GM19324 (cell line): ENCODE data around the gene NT5C1A.

ENCODE experiments used
- ATAC-seq: cut with Tn5 transposase; IDR thresholded peaks from one replicate; pipeline ENCODE4 v1.9.1; 2021; ENCODE audit warnings: mild to moderate bottlenecking, moderate library complexity; ENCODE audit not compliant: unreplicated experiment, low FRiP score

NT5C1A gene

GRCh38 chr1:39668111-39668510 is 3.8 kb downstream of the NT5C1A start:
- no peak for ATAC-seq

- peak; percentile 71 for ATAC-seq
Observed at GRCh38 chr1:39666772-39667171, 5.1 kb downstream of the NT5C1A start.

- ATAC-seq, result no peak
Observed at GRCh38 chr1:39663559-39663958, 8.3 kb downstream of the NT5C1A start.

GRCh38 chr1:39662861-39663260 is 9.0 kb downstream of the NT5C1A start:
- ATAC-seq, result no peak

- ATAC-seq, result no peak
Observed at GRCh38 chr1:39659538-39659937, 12.4 kb downstream of the NT5C1A start.

GRCh38 chr1:39659110-39659509 is 12.8 kb downstream of the NT5C1A start:
- ATAC-seq, result no peak

GRCh38 chr1:39657923-39658485 is 13.9 kb downstream of the NT5C1A start:
- no peak for ATAC-seq

GRCh38 chr1:39657402-39657801 is 14.5 kb downstream of the NT5C1A start:
- ATAC-seq, result no peak

- no peak for ATAC-seq
Observed at GRCh38 chr1:39656391-39656790, 15.5 kb downstream of the NT5C1A start.

- no peak for ATAC-seq
Observed at GRCh38 chr1:39655578-39656268, 16.2 kb downstream of the NT5C1A start.

GRCh38 chr1:39654291-39654690 is 17.6 kb downstream of the NT5C1A start:
- no peak for ATAC-seq

GRCh38 chr1:39653546-39654031 is 18.3 kb downstream of the NT5C1A start:
- no peak for ATAC-seq

GRCh38 chr1:39652554-39652953 is 19.4 kb downstream of the NT5C1A start:
- ATAC-seq, result no peak

- ATAC-seq, result no peak
Observed at GRCh38 chr1:39652105-39652504, 19.8 kb downstream of the NT5C1A start.

GRCh38 chr1:39650431-39650830 is 21.5 kb downstream of the NT5C1A start:
- no peak for ATAC-seq

GRCh38 chr1:39649636-39650185 is 22.2 kb downstream of the NT5C1A start:
- ATAC-seq, result no peak

- no peak for ATAC-seq
Observed at GRCh38 chr1:39648496-39648895, 23.4 kb downstream of the NT5C1A start.

- ATAC-seq, result no peak
Observed at GRCh38 chr1:39647247-39647646, 24.7 kb downstream of the NT5C1A start.

GRCh38 chr1:39646232-39647081 is 25.4 kb downstream of the NT5C1A start:
- ATAC-seq, result no peak

GRCh38 chr1:39645411-39646043 is 26.4 kb downstream of the NT5C1A start:
- no peak for ATAC-seq

- no peak for ATAC-seq
Observed at GRCh38 chr1:39643705-39644104, 28.2 kb downstream of the NT5C1A start.
